T-helper 1 cell treated with Interleukin-12 subunit alpha and Interleukin-12 subunit beta and Interleukin-4 antibody, amounts not matched to agents 30 ng/mL and 1 ng/mL, for 36 hours (primary cell): ENCODE results near the gene ZNF512B. TPM values are rescaled to one million over a fixed set of nuclear protein-coding genes. Genes with fewer than 3 reads are reported as not detected.
"Not testable (repeated sequence)": the region's sequence is repeated elsewhere in the genome, so short reads cannot be mapped to it uniquely, and the experiment has no call there.

Experiments used
- intact Hi-C: fragments of 100-400 bp; cut with micrococcal nuclease; formaldehyde crosslinking; loops from one replicate; pipeline ENCODE4 v1.15.1; 2024
- total RNA-seq: library from RNA; stranded (reverse); gene quantifications from 2 replicates; pipeline ENCODE4 v1.2.3, GENCODE V29; 2022

Gene ZNF512B
- total RNA-seq, 1 donor from 2014 or later = 29.0 TPM

DNA sequence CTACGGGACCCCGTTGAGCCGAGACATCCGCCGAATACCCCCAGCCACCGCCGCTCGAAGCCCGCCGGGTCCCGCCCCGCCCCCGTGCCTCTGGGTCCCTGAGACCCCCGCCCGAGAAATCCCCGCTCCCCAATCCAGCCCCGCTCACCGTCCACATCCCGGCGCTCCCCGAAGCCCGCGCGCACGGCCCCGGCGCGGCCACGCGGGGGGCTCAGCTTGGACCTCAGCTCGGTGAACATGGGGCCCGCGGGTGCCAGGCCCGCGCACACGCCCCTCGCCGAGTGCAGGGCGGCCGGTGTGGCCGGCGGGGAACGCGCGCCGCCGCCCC is 9.5 kb upstream of the ZNF512B start:
- intact Hi-C loops = no loop called here

DNA sequence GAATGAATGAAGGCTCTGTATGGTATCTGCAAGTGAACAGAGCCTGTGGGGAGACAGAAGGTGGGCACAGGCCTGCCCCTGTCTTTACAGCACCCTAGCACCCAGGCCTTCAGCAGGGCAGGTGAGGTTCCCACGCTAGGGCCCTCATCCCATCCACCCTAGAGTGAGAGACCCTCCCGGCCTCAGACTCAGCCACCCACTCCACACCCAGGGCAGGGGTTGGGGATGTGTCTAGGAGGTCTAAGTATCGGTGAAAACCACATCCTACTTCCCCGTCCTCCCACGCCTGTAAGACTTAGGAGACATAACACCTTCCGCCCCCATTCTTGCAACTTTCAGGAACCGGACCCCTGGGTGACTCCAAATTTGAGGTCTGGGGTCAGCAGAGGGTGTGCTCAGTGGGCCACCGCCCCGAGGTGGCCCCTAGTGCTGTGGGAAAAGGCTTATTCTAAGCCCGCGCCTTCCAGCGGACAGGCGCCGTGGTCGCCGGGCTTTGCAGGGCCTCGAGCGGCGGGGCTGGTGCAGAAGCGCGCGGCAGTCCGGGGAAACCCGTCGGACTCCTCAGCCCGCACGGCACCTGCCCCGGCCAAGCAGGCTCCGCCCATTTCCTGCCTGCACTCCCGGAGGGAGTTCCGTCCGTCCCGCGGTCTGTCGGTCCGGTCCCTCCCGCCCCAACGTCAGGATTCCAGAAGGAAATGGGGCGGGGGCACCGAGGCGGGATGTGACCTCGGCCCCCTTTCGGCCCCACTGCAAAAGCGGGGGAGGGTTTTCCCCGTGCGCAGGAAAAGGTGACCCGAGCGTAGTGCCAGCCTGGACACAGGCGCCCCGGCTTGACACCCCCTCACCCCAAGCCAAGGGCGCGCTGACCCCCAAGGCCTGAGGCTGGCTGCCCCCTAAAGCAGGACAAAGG is 8.8 kb upstream of the ZNF512B start:
- intact Hi-C loops = loop anchor here (1.0 kb wide), 1 partner anchor 8 kb away; no protein-coding TSS in a partner anchor

DNA sequence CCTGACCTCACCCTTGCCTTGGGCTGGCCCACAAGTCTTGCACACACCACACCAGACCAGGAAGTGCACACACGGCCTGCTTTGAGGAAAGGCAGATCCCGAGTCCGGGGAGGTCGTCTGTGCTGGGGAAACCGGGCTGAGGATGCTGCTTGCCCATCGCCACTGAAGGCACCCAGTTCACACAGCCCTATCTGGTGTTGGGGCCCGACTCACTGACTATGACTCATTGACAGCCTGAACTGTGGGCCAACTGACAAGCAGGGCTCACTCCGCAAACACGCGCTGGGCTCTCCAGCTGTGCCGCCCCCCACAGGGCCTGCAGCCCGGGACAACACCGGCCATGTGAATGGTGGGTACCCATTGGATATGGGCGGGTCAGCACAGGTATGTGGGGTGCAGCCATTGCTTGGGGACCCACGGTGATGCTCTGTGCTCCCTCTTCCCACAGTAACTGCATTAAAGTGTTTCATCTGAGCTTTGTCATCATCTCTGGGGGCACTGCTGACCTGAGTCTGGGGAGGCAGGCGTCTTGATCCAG is 8.1 kb upstream of the ZNF512B start:
- intact Hi-C loops = loop anchor here (1.0 kb wide), 1 partner anchor 8 kb away; no protein-coding TSS in a partner anchor

GRCh38 chr20:63976980-63977738 is 7.4 kb upstream of the ZNF512B start:
- intact Hi-C loops = no loop called here

DNA sequence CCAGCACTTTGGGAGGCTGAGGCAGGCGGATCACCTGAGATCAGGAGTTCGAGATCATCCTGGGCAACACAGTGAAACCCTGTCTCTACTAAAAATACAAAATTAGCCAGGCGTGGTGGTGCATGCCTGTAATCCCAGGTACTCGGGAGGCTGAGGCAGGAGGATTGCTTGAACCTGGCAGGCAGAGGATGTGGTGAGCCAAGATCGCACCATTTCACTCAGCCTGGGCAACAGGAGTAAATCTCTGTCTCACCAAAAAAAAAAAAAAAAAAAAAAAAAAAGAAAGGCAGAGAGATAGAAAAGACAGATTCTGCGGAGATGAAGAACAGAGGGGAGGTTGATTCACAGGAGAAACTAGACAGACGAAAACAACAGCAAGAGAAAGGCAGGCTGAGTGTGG is 6.8 kb upstream of the ZNF512B start:
- intact Hi-C loops = not testable (repeated sequence)

DNA sequence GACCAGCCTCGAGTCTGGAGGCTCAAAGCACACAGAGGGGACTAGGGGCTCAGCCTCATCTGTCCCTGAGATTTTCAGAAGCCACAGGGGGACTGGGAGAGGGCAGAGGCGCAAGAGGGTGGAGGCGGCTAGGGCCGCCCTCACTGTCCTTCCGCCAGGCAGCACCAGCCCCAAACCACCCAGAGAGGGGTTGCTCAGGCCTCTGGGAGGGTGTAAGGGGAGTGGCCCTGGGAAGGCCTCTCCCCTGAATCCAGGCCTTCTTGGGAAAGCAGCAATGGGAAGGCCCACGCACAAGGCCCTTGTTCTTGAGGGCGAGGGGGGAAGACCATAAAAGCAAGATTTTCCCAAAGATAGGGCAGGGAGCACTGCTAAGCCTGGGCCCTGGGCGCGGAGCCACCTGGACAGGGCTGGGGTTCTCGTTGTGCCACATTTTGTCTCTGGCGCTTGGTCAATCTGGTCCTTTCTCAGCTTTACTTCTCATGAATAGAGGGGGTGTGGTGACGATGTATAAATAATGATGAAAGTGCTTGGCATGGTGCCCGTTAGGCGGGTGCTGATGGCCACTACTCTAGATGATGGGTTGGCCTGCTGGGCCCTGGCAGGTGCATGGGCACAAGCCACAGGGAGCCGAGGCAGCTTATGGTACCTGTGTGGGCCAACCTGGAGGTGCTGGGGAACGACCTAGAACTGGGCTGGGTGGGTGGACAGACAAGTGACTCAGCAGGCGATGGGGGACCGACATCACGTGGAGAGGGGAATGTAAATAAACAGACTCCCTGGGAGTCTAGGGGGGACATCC is 4.9 kb upstream of the ZNF512B start:
- intact Hi-C loops = loop anchor here (1.0 to 5.0 kb wide), 2 partner anchors 437 to 478 kb away; partner anchors contain the start of gene PTK6

GRCh38 chr20:63973636-63974401 is 4.1 kb upstream of the ZNF512B start:
- intact Hi-C loops = loop anchor here (1.0 to 5.0 kb wide), 3 partner anchors 188 to 478 kb away; partner anchors contain the start of gene PTK6

DNA sequence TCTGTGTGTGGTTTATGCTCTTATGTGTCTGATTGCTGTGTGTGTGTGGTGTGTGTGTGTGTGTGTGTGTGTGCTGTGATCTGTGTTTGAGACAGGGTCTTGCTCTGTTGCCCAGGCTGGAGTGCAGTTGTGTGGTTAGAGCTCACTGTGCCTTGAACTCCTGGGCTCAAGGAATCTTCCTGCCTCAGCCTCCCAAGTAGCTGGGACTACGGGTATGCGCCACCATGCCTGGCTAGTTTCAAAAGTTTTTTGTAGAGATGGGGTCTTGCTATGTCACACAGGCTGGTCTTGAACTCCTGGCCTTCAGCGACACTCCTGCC is 3.4 kb upstream of the ZNF512B start:
- intact Hi-C loops = loop anchor here (1.0 to 5.0 kb wide), 2 partner anchors 187 to 436 kb away; partner anchors contain the start of gene PTK6

- intact Hi-C loops = loop anchor here (1.0 to 5.0 kb wide), 2 partner anchors 186 to 435 kb away; partner anchors contain the start of gene PTK6
Measured at GRCh38 chr20:63972312-63973159, 2.8 kb upstream of the ZNF512B start.

DNA sequence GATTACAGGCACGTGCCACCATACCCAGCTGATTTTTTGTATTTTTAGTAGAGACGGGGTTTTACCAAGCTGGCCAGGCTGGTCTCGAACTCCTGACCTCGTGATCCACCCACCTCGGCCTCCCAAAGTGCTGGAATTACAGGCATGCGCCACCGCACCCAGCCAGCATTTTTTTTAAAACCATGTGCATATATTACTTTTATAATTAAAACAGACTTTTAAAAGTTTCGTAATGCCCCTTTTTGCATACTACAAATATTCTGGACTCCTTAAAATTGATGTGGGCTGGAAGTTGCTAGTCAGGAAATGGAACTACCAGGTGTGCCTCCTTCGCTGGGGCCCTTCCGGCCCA is 2.2 kb upstream of the ZNF512B start:
- intact Hi-C loops = loop anchor here (5.0 kb wide), 1 partner anchor 435 kb away; the partner anchor contains the start of gene PTK6

DNA sequence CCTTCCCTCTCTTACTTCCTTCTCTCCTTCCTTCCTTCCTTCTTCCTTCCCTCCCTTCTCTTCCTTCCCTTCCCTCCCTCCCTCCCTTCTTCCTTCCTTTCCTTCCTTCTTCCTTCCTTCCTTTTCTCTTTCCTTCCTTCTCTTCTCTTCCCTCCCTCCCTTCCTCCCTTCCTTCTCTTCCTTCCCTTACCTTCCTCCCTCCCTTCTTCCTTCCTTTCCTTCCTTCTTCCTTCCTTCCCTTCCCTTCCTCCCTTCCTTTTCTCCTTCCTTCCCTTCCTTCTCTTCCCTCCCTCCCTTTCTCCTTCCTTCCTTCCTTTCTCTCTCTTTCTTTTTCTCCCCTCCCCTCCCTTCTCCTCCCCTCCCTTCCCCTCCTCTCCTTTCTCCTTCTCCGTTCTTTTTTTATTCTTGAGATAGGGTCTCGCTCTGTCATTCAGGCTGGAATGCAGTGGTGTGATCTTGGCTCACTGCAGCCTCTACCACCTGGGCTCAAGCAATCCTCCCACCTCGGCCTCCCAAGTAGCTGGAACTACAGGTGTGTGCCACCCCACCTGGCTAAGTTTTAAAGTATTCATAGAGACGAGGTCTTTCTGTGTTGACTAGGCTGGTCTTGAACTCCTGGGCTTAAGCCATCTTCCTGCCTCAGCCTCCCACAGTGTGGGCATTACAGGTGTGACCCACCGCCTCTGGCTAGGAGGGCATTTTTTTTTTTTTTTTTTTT is 1.1 kb upstream of the ZNF512B start:
- intact Hi-C loops = loop anchor here (1.0 to 5.0 kb wide), 2 partner anchors 7 to 434 kb away; partner anchors contain the start of gene PTK6

- intact Hi-C loops = loop anchor here (1.0 kb wide), 1 partner anchor 12 kb away; no protein-coding TSS in a partner anchor
Measured at GRCh38 chr20:63968928-63969760, 586 bp downstream of the ZNF512B start.

DNA sequence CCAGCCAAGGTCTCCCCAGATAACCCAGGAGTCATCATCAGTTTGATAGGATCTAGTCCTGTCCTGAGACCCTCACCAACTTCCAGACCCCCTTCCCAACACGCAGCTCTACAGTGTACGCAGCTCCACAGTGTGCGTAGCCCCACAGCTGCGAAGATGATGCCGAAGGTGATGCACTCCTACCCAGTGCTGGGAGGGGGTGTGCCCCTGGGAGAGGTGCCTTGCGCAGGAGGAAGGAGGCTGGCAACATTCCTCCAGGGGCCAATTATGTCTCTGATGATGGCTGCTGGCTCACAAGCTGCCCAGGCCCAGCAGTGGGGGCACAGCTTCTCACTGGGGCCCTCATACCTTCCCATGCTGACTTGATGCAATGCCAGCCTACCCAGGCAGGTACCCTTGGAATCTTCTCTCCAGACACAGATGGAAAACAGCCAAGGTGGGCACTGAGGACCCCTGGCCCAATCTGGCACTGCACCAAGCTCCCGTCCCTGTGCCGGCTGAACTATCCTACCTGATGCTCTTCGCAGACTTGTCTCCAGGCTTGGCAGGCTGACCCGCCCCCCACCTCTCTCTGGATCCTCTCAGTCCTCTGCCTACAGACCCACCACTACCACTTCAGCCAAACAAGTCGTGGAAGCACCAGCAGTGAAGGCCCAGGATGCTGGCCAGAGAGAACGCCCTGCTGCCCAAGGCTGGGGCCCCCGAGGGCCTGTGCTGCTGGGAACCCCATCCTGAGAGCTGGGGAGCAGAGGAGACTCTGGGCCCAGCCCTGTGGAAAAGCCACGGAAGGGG is 1.4 kb downstream of the ZNF512B start:
- intact Hi-C loops = no loop called here

- intact Hi-C loops = no loop called here
Measured at GRCh38 chr20:63967330-63968135, 2.2 kb downstream of the ZNF512B start.

DNA sequence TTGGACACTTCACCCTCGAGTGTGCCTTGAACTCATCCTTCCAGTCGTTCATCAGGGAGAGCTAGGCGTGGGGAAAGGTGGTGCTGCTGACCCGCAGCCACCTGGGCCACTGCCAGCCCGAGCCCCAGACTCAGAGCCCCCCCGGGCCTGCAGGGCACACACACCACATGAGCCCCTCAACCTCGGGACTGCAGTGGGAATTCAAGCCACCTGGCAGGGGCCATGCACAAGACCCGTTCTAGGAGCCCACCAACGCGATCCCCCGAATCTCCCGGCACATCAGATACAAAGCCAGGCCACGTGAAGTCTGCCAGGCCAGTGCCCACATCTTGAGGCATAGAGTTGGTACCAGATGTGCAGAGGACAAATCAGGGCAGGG is 2.8 kb downstream of the ZNF512B start:
- intact Hi-C loops = no loop called here
